ENCODE data around the gene E2F6.

DNA sequence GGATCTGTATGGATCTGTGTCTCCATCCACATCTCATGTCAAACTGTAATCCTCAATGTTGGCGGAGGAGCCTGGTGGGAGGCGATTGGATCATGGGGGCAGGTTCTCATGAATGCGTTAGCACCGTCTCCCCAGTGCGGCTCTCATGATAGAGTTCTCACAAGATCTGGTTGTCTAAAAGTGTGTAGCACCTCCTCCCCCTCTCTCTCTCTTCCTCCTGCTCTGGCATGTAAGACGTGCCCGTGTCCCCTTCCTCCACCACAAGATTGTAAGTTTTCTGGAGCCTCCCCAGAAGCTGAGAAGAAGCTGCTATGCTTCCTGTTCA, 66.6 kb downstream of the E2F6 start:
- TF ChIP-seq EZH2 (IDR thresholded peaks at IDR 0.05; ENCODE audit: low read depth, low read length, severe bottlenecking) = no peak
- TF ChIP-seq, protein P1, sequence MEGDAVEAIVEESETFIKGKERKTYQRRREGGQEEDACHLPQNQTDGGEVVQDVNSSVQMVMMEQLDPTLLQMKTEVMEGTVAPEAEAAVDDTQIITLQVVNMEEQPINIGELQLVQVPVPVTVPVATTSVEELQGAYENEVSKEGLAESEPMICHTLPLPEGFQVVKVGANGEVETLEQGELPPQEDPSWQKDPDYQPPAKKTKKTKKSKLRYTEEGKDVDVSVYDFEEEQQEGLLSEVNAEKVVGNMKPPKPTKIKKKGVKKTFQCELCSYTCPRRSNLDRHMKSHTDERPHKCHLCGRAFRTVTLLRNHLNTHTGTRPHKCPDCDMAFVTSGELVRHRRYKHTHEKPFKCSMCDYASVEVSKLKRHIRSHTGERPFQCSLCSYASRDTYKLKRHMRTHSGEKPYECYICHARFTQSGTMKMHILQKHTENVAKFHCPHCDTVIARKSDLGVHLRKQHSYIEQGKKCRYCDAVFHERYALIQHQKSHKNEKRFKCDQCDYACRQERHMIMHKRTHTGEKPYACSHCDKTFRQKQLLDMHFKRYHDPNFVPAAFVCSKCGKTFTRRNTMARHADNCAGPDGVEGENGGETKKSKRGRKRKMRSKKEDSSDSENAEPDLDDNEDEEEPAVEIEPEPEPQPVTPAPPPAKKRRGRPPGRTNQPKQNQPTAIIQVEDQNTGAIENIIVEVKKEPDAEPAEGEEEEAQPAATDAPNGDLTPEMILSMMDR (IDR thresholded peaks at IDR 0.05; ENCODE audit: control extremely low read depth in 1 of 3, insufficient read depth in 1 of 3, low read depth in 1 of 3, low read length in 3 of 3) = no peak

Measured in H1 (cell line).